Panc1 (cell line): ENCODE measurements around the gene WNT7B.

Source experiments
- POLR2AphosphoS5 ChIP-seq: IDR thresholded peaks from 2 replicates; pipeline ENCODE4 v1.6.1; 2012; ENCODE audit warnings: mild to moderate bottlenecking, low read depth, low read length, moderate library complexity
- SIN3A ChIP-seq: IDR thresholded peaks from 2 replicates; pipeline ENCODE4 v1.6.1; 2012; ENCODE audit warnings: low read depth, mild to moderate bottlenecking, low read length, moderate library complexity, borderline replicate concordance; ENCODE audit not compliant: insufficient read depth
- TCF7L2 ChIP-seq: IDR thresholded peaks from 2 replicates; pipeline ENCODE4 v1.6.1; 2011; ENCODE audit warnings: mild to moderate bottlenecking, low read depth, low read length, inconsistent platforms
- TF ChIP-seq, protein P1 (sequence below): fragments of 450-650 bp; IDR thresholded peaks from 2 replicates; pipeline ENCODE4 v1.5.1; 2017; ENCODE audit warnings: mild to moderate bottlenecking
- TF ChIP-seq, protein P2 (sequence below), 2 experiments: IDR thresholded peaks; 2 replicates each; pipeline ENCODE4 v1.6.1; 2011 to 2012; ENCODE audit warnings: low read depth in 2 of 2, control low read depth in 1 of 2, low read length in 1 of 2, mild to moderate bottlenecking in 1 of 2, moderate library complexity in 1 of 2; ENCODE audit not compliant: insufficient read depth in 1 of 2

DNA sequence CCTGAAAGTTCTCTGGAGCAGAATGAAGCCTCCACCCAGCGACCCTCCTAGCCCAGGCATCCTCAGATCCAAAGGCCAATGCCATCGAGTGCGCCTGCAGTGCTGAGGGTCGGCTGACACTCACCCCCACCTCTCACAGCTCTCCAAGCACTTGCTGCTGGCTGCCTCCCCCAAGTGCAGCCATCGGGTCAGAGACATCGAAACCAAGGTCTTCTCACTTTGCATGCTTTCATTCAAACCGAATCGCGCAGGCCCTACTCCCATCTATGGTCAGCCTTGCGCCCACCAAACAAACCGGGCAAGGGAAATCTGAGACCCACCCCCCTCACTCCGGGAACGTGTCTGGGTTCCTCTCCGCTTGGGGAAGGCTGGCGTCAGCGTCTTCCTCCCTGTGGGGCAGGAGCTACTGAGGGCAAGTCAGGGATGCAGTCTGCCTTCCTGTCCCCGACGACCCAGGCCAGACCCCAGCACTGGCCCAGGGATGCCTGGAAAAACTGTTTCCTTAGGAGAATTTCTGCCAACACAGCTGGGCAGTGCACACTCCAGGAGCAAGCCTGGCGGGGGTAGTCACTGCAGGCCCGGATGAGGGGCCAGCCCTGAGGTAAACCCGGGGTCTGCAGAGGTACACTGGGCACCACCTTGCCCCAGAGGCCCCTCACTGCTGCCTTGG lies 7.0 kb downstream of the WNT7B start:
- TF ChIP-seq, protein P1, sequence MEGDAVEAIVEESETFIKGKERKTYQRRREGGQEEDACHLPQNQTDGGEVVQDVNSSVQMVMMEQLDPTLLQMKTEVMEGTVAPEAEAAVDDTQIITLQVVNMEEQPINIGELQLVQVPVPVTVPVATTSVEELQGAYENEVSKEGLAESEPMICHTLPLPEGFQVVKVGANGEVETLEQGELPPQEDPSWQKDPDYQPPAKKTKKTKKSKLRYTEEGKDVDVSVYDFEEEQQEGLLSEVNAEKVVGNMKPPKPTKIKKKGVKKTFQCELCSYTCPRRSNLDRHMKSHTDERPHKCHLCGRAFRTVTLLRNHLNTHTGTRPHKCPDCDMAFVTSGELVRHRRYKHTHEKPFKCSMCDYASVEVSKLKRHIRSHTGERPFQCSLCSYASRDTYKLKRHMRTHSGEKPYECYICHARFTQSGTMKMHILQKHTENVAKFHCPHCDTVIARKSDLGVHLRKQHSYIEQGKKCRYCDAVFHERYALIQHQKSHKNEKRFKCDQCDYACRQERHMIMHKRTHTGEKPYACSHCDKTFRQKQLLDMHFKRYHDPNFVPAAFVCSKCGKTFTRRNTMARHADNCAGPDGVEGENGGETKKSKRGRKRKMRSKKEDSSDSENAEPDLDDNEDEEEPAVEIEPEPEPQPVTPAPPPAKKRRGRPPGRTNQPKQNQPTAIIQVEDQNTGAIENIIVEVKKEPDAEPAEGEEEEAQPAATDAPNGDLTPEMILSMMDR: no peak
- TF ChIP-seq, protein P2, sequence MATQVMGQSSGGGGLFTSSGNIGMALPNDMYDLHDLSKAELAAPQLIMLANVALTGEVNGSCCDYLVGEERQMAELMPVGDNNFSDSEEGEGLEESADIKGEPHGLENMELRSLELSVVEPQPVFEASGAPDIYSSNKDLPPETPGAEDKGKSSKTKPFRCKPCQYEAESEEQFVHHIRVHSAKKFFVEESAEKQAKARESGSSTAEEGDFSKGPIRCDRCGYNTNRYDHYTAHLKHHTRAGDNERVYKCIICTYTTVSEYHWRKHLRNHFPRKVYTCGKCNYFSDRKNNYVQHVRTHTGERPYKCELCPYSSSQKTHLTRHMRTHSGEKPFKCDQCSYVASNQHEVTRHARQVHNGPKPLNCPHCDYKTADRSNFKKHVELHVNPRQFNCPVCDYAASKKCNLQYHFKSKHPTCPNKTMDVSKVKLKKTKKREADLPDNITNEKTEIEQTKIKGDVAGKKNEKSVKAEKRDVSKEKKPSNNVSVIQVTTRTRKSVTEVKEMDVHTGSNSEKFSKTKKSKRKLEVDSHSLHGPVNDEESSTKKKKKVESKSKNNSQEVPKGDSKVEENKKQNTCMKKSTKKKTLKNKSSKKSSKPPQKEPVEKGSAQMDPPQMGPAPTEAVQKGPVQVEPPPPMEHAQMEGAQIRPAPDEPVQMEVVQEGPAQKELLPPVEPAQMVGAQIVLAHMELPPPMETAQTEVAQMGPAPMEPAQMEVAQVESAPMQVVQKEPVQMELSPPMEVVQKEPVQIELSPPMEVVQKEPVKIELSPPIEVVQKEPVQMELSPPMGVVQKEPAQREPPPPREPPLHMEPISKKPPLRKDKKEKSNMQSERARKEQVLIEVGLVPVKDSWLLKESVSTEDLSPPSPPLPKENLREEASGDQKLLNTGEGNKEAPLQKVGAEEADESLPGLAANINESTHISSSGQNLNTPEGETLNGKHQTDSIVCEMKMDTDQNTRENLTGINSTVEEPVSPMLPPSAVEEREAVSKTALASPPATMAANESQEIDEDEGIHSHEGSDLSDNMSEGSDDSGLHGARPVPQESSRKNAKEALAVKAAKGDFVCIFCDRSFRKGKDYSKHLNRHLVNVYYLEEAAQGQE (IDR thresholded peaks at IDR 0.05; ENCODE audit: insufficient read depth in 1 of 2, low read depth in 2 of 2, low read length in 1 of 2): no peak
- TF ChIP-seq SIN3A: no peak
- TF ChIP-seq TCF7L2: no peak
- no peak for TF ChIP-seq POLR2AphosphoS5
